ENCODE data around the gene NDOR1. TPM values are rescaled to one million over a fixed set of nuclear protein-coding genes. Genes with fewer than 3 reads are reported as not detected.

Gene NDOR1
- total RNA-seq, 1 donor from 2014 or later = 2.6 TPM

DNA sequence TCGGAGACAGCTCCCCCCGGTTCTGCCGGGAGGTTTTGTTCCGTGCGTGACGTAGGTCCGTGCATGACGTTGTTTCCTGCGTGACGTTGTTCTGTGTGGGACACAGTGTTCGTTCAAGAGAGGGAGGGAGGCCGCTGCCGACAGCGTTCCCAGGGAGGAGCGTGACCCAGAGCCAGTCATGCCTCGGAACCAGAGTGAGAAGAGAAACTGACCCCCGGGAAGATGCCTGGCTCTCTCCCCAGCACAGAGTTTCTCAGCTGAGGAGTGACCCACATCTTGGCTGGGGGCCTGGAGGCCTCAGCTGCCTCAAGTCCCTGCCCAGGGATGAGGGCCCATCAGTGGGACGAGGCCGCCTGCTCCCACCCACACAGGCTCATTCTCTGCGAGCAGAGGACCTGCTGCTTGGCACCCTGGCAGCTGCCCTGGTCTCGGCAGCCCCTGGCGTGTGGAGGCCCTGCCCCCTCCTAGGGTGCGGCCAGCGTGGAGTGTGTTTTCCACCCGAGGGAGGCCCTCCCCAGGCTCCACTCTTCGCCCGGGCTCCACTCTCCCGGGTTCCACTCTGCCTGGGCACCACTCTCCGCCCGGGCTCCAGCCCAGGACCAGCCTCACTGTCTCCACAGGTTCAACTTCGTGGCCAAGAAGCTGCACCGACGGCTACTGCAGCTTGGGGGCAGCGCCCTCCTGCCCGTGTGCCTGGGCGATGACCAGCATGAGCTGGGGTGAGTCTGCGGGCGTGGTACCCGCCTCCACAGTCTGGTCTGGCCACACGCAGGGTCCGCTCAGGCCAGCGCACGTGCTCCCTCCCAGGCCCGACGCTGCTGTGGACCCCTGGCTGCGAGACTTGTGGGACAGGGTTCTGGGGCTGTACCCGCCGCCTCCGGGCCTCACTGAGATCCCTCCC is 7.9 kb downstream of the NDOR1 start:
- FAIRE-seq (no peak), DNase-seq (ENCODE audit: low read depth) (no peak)
- peaks cover 8% of the 10 kb centered on the region for H3K36me3 ChIP-seq (ENCODE audit: control insufficient read depth, insufficient read depth, low read length)
- H3K27me3 ChIP-seq (ENCODE audit: control insufficient read depth, insufficient read depth, low read length) = no peaks in the 10 kb centered on the region
- no peak overlapping the region for H3K4me3 ChIP-seq (ENCODE audit: low read depth, low read length)
- TF ChIP-seq CTCF (IDR thresholded peaks at IDR 0.05; ENCODE audit: insufficient read depth, low read length, severe bottlenecking) = peak; percentile 35

GRCh38 chr9:137214620-137215019 is 9.1 kb downstream of the NDOR1 start:
- Histone ChIP-seq H3K36me3 (ENCODE audit: control insufficient read depth, insufficient read depth, low read length) (peaks cover 6% of the 10 kb centered on the region), H3K4me3 (ENCODE audit: low read depth, low read length) (no peak overlapping the region), H3K27me3 (ENCODE audit: control insufficient read depth, insufficient read depth, low read length) (no peaks in the 10 kb centered on the region)
- DNase-seq (ENCODE audit: low read depth) (no peak), FAIRE-seq (no peak)
- no peak for TF ChIP-seq CTCF (IDR thresholded peaks at IDR 0.05; ENCODE audit: insufficient read depth, low read length, severe bottlenecking)

DNA sequence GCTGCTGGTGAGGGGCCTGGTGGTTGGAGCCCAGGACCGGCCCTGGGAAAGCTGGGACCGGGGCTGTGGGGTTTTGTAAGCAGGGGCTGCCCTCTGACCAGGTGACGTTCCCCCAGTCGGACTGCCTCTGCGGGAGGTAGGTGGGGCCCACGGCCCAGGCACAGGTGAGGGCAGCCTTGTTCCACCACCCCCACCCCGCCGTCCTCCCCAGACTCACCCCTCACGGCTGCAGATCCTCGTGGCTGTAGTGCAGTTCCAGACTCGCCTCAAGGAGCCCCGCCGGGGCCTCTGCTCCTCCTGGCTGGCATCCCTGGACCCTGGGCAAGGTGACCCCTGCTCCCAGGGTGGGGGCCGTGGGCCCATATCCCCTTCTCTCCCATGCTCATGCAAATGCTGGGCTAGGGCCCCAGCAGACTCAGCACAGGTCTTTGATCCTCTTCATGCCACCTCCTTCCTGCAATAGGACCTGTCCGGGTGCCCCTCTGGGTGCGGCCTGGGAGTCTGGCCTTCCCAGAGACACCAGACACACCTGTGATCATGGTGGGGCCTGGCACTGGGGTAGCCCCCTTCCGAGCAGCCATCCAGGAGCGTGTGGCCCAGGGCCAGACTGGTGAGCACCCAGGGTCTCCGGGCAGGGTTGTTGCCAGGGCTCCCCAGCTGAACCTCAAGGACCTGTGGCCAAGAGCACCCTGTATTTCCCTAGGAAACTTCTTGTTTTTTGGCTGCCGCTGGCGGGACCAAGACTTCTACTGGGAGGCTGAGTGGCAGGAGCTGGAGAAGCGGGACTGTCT is 9.9 kb downstream of the NDOR1 start:
- no peaks in the 10 kb centered on the region for H3K27me3 ChIP-seq (ENCODE audit: control insufficient read depth, insufficient read depth, low read length)
- H3K4me3 ChIP-seq (ENCODE audit: low read depth, low read length) = no peak overlapping the region
- peaks cover 6% of the 10 kb centered on the region for H3K36me3 ChIP-seq (ENCODE audit: control insufficient read depth, insufficient read depth, low read length)
- no peak for TF ChIP-seq CTCF (IDR thresholded peaks at IDR 0.05; ENCODE audit: insufficient read depth, low read length, severe bottlenecking)
- FAIRE-seq = no peak
- DNase-seq (ENCODE audit: low read depth) = no peak

- FAIRE-seq = no peak
- Histone ChIP-seq H3K4me3 (ENCODE audit: low read depth, low read length) (no peak overlapping the region), H3K36me3 (ENCODE audit: control insufficient read depth, insufficient read depth, low read length) (peaks cover 6% of the 10 kb centered on the region), H3K27me3 (ENCODE audit: control insufficient read depth, insufficient read depth, low read length) (no peaks in the 10 kb centered on the region)
- no peak for DNase-seq (ENCODE audit: low read depth)
- no peak for TF ChIP-seq CTCF (IDR thresholded peaks at IDR 0.05; ENCODE audit: insufficient read depth, low read length, severe bottlenecking)
Observed at GRCh38 chr9:137216188-137216965, 10.9 kb downstream of the NDOR1 start.

DNA sequence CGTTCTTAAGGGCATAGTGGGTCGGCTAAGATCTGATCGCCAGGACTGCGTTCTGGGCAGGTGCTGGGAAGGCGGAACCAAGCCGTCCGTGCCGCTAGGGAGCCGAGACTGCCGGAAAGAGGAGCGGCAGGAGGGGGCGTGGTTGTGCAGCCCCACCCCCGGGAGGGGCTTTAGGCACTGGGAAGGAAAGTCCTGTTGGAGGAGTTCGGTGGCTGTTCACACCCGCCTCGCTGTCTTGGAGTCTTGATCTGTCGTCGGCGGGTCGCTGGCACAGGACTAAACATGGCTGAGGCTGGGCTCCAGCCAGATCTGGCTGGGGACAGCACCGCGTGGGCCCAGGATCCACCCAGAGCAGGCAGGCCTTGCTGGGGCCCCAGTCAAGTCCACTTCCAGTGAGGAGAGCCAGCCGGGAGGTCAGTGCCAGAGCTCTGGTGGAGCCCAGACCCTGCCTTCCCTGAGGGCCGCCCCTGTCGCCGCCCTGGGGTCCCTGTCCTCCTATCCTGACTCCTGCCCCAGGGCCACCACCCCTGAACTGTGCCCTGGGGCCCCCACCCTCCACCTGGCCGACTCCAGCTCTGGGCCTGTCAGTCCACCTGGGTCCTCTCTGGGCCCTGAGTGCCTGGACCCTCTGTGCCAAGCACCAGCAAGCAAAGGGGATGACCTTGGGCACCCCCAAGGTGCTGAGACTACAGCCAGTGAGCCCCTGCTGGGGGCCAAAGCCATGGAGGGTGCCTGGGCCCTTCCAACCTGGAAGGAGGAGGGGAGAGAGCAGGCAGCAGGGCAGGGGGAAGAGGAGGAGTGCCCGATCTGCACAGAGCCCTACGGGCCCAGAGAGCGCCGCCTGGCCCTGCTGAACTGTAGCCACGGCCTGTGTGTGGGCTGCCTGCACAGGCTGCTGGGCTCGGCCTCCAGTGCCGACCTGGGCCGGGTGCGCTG is 12.0 kb downstream of the NDOR1 start:
- Histone ChIP-seq H3K36me3 (ENCODE audit: control insufficient read depth, insufficient read depth, low read length) (peaks cover 6% of the 10 kb centered on the region), H3K4me3 (ENCODE audit: low read depth, low read length) (peak overlapping the region; percentile 31), H3K27me3 (ENCODE audit: control insufficient read depth, insufficient read depth, low read length) (no peaks in the 10 kb centered on the region)
- peak; percentile 10 for TF ChIP-seq CTCF (IDR thresholded peaks at IDR 0.05; ENCODE audit: insufficient read depth, low read length, severe bottlenecking)
- FAIRE-seq (peak; percentile 55), DNase-seq (ENCODE audit: low read depth) (peak; percentile 59)
